Neutrophil (primary cell): ENCODE results near the gene IFT43.
A peak's percentile ranks its signal among the peaks of the same experiment; 100 is the strongest.

Source experiments
- H3K27ac ChIP-seq: fragments of 200-600 bp; sonication (generic); 2 replicates; pipeline ENCODE4 v1.5.1; 2016; ENCODE audit warnings: mild to moderate bottlenecking, moderate library complexity
- H3K27me3 ChIP-seq: fragments of 200-600 bp; sonication (generic); 2 replicates; pipeline ENCODE4 v1.6.0; 2016; ENCODE audit warnings: mild to moderate bottlenecking
- H3K36me3 ChIP-seq: fragments of 200-600 bp; sonication (generic); 2 replicates; pipeline ENCODE4 v1.5.1; 2017
- H3K4me1 ChIP-seq, 2 experiments: fragments of 200-600 bp in 1 of 2; sonication (generic) in 1 of 2; 1 replicate in 1 of 2; 2 replicates in 1 of 2; pipeline versions ENCODE4 v1.5.1 to v1.6.1; 2013 to 2016; ENCODE audit warnings: low read depth in 1 of 2, low read length in 1 of 2, mild to moderate bottlenecking in 1 of 2, moderate library complexity in 1 of 2; ENCODE audit not compliant: control insufficient read depth in 1 of 2, insufficient read depth in 1 of 2
- H3K4me3 ChIP-seq, 2 experiments: fragments of 200-600 bp in 1 of 2; sonication (generic) in 1 of 2; 1 replicate in 1 of 2; 2 replicates in 1 of 2; pipeline ENCODE4 v1.5.1; 2013 to 2016; ENCODE audit warnings: low read depth in 1 of 2, low read length in 1 of 2, mild to moderate bottlenecking in 1 of 2, moderate library complexity in 1 of 2
- H3K9me3 ChIP-seq: fragments of 200-600 bp; sonication (generic); 2 replicates; pipeline ENCODE4 v1.5.1; 2016
- CTCF ChIP-seq: fragments of 200-600 bp; sonication (generic); IDR thresholded peaks from 2 replicates; pipeline ENCODE4 v1.5.1; 2016; ENCODE audit warnings: antibody characterized with exemption

IFT43 gene

GRCh38 chr14:76034566-76034965 is 49.0 kb downstream of the IFT43 start:
- Histone ChIP-seq H3K36me3 (no peaks in the 10 kb centered on the region), H3K27ac (no peak overlapping the region), H3K9me3 (no peaks in the 10 kb centered on the region), H3K4me1 (no peaks in the 10 kb centered on the region), H3K27me3 (no peaks in the 10 kb centered on the region), H3K4me3 (no peak overlapping the region)
- TF ChIP-seq CTCF = no peak

GRCh38 chr14:76040704-76041103 is 55.1 kb downstream of the IFT43 start:
- H3K27me3 ChIP-seq = no peaks in the 10 kb centered on the region
- no peaks in the 10 kb centered on the region for H3K36me3 ChIP-seq
- no peaks in the 10 kb centered on the region for H3K9me3 ChIP-seq
- no peak for TF ChIP-seq CTCF
- no peak overlapping the region for H3K4me3 ChIP-seq
- no peaks in the 10 kb centered on the region for H3K4me1 ChIP-seq
- H3K27ac ChIP-seq = no peak overlapping the region

GRCh38 chr14:76045773-76046172 is 60.2 kb downstream of the IFT43 start:
- Histone ChIP-seq H3K36me3 (no peaks in the 10 kb centered on the region), H3K27ac (no peak overlapping the region), H3K9me3 (no peaks in the 10 kb centered on the region), H3K27me3 (no peaks in the 10 kb centered on the region), H3K4me1 (no peaks in the 10 kb centered on the region), H3K4me3 (no peak overlapping the region)
- no peak for TF ChIP-seq CTCF

- H3K9me3 ChIP-seq = no peaks in the 10 kb centered on the region
- no peak for TF ChIP-seq CTCF
- no peak overlapping the region for H3K4me3 ChIP-seq
- H3K27me3 ChIP-seq = no peaks in the 10 kb centered on the region
- H3K36me3 ChIP-seq = no peaks in the 10 kb centered on the region
- no peak overlapping the region for H3K27ac ChIP-seq
- no peaks in the 10 kb centered on the region for H3K4me1 ChIP-seq
Observed at GRCh38 chr14:76050250-76050649, 64.7 kb downstream of the IFT43 start.

GRCh38 chr14:76050797-76051392 is 65.3 kb downstream of the IFT43 start:
- TF ChIP-seq CTCF = peak; percentile 52
- Histone ChIP-seq H3K27ac (no peak overlapping the region), H3K9me3 (no peaks in the 10 kb centered on the region), H3K36me3 (no peaks in the 10 kb centered on the region), H3K27me3 (no peaks in the 10 kb centered on the region), H3K4me3 (no peak overlapping the region), H3K4me1 (no peaks in the 10 kb centered on the region)
